GM23248 (cell line): Measurements from ENCODE around the gene GLT8D2.

Source experiments
- EZH2 ChIP-seq: fragments of 200-600 bp; sonication (generic); IDR thresholded peaks from 2 replicates; pipeline ENCODE4 v1.6.1; 2018; ENCODE audit warnings: antibody characterized with exemption, mild to moderate bottlenecking; ENCODE audit not compliant: insufficient read depth, poor library complexity, severe bottlenecking
- EZH2phosphoT487 ChIP-seq: fragments of 200-600 bp; sonication (generic); IDR thresholded peaks from 2 replicates; pipeline ENCODE4 v1.6.1; 2018; ENCODE audit warnings: antibody characterized with exemption, moderate library complexity, mild to moderate bottlenecking, low read depth; ENCODE audit not compliant: insufficient read depth

DNA sequence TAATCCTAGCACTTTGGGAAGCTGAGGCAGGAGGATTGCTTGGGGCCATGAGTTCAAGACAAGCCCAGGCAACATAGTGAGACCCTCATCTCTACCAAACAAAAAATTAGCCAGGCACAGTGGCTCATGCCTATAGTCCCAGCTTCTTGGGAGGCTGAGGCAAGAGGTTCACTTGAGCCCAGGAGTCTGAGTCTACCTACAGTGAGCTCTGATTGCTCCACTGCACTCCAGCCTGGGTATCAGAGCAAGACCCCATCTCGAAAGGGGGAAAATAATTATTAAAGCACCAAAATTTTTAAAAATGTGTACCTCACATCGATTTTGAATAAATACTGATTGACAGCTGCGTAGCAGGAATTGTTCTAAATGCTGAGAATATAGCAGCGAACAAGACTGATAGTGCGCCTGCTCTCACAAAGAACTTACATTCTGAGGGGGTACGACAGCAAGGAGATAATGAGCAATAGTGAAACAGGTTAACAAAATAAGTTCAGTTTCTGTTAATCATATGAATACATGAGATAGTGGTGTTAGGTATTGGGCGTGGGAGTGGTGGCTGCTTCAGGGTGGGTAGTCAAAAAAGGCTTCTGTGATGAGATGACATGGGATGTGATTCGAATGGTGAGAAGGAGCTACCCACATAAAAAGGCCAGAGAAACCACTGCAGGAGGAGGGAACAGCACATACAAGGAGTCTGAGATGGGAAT is 33.9 kb upstream of the GLT8D2 start:
- no peak for TF ChIP-seq EZH2
- no peak for TF ChIP-seq EZH2phosphoT487
